NCI-H526 (cell line): ENCODE measurements around the gene NTM.
A peak's percentile ranks its signal among the peaks of the same experiment; 100 is the strongest.

ENCODE experiments used
- DNase-seq, 2 experiments: peaks; one replicate each; lab custom pipeline; 2025; lab: John Stamatoyannopoulos, UW

NTM gene

DNA sequence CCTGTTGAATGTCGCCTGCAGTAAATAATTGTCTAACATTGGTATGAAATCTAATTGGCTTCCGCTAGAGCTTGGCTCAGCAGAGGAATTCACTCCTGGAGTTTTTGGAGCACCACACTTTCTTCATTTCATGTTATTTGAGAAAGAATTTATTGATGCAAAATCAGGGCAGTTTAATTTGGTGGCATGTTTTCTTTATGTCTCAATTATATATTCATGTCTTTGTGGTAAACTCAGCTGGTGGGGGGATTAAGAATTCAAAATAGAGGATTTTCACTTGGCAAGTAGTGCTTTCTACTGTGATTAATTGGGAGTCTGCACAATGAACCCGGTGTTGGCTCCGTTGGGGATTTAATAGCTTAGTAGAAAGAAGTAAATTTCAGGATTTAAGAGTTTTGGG lies 784.4 kb downstream of the NTM start:
- no peak for DNase-seq

DNA sequence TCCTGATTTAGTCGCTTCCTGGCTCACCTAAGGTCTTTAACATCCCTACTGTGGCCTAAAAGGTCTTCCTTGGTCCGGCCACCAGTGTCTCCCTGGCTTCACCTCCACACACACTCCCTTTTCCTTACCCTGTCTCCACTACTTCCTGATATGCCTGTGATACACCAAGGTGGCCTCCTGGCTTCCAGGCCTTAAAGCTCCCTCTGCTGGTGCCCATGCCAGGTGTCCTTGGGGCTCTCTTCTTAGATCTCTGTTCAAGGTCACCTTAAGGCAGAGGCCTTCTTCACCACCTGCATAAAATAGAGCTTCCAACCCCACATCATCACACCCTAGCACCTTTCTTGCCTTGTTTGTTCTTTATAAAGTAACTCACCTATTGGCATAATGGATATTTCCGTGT lies 787.7 kb downstream of the NTM start:
- peak; percentile 34 to 73 for DNase-seq

DNA sequence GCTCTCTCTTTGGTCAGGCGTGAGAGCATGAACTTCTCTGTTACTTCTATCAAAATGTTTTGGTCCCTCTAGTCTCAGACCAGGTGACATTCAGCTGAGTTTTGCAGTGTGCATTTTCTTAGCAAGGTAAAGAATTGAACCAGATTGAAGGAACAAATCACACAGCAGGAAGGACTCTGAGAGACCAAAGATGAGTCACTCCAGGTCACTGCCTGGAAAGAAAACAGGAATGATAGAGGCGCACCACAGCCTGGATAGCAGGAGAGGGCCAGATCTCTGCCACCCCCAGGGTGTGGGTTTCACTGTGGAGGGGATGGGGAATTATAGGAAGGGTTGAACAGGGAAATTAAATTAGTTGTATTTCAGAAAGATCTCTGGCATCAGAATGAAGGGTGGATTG lies 788.3 kb downstream of the NTM start:
- no peak for DNase-seq

DNA sequence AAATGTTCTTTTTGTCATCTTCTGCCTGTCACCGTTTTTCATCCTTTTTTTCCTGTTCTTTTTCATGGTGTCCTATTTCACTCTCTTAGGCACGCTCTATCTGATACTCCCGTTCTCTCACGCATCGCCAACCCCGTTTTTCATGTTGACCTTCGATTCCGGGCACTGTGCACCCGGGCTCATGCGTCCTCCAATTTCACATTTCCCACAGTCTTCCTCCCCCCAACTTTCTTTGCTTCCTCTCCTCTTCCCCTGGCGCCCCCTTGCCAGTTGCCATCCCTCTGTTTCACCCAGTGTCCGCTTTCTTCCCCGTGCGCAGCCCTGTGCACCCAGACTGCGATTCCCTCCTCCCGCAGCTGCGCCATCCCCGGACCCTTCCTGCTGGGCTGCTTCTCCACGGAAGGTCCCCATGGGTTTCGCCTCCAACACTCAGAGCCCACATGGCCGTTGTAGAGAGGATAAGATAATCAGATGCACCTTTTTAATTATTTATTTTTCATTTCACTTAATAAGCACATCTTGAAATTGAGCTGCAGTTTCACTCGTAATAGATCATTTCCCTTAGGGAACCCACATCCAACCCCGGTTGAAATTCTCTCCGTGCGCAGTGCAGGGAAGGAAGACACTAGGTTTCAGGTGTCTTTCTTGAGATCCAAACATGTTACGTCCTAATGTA lies 791.1 kb downstream of the NTM start:
- DNase-seq: no peak

DNA sequence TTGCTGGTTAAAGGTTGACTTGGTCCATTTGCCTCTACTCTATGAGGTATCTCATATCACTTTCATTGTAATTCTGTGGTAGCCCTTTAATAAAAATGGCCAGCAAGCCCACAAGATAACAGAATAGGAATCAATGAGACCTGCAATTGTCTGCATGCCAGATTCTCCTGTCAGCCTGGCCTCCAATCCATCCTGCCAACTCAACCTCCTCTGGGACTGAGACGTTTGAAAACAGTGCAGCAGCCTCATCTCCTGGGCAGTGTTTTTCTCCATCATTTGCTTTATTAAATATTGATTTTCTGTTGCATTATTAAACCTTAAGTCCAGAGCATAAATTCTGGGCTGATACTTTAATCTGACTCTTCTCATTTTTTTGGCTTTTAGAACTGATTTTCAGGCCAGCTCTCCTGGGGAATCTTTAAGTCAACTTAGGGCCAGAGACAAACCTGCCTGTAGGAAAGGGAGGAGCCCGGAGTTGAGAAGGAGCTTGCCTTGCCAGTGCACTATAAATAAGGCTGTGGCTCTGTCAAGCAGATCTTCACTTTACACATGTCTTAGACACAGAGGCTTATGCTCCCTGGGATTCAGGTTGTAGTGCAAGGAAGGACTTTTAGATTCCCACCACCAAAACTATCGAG lies 798.0 kb downstream of the NTM start:
- no peak for DNase-seq

DNA sequence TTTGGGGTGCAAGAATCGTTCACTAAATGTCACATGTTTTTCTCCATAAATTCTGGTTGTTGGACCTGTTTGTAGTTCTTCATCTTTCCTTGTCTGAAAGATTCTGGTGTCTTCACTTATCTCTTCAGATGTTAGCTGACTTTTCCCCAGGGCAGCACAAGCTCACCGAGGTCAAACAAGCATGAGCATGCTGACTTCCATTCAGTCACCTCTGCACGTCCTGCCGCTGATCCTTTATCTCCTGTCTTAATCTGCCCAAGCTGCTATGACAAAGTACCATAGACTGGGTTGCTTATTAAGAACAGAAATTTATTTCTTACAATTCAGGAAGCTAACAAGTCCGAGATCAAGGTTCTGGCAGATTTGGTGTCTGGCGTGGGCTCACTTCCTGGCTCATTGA lies 800.6 kb downstream of the NTM start:
- no peak for DNase-seq

DNA sequence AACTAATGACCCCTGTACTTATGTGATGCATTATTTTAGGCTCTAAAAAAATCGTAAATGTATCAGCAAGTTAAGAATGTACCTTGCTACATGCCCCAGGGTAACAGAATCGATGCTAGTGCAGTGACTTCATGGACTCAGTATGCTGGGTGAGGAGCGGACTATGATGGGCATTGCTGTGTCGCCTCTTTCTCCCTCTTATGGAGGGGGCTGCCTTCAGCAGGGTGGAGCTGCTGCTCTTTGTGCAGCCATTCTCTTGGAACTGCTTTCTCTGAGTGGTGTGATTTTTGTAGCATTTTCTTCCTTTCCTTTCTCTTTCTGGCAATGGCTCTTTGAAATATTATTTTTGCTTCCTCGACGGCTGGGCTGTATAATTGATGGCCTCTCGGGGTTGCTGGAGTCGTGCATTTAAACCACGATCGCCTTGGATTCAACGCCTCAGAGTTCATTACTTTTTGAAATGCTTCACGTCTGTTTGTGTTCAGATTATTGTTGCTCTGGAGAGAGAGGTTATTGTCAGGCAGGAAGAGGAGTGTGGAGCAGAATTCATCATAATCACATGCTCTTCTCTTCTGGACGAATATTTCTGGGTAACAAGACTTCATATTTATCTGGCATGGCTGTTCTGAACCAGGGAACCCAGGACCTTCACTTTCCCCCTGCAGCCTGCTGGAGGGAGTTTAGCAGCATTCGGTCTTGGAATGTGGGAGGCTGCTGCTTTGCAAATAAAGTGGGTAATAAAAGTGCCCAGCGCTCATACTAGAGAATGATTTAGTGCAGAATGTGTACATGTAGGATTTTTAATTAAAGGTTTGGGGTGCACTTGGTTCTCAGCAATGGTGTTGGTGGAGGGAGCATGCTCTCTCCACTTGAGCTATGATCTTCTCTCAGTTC lies 804.2 kb downstream of the NTM start:
- no peak for DNase-seq

DNA sequence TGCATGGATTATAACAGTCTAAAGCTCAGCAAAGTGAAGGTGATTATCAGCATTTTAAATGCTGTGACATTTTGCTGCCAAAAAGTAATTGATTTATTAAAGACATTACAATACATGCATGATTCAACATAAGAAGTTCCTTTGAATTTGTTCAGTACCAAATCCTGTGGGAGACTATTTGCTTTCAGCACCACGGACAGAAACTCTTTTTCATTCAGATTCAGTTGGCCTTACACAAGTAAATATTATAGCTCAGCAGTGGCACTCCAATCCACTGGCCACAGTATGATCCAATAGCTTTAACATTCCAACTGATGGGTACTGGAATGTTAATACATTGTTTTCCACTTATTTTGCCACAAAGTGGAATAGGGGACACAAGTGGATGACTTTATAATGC lies 806.7 kb downstream of the NTM start:
- DNase-seq: no peak

DNA sequence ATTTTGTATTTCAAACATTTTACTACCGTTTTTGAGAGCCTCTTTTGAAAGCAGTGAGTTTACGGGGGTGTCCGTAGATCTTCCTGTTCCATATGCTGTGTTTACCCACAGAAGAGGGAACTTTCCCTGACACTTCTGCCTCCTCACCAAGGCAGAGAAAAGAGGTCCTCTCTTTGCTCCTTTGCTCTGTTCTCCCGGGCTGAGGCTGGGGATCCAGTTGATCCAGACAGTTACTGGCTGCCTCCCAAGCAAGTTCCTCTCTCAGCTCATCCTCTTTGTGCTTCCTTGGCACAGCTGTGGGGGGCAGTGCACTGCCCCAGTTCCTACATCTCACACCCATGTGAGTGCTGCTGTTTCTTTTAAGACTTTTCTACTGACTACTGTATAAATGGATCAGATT lies 813.7 kb downstream of the NTM start:
- no peak for DNase-seq

DNA sequence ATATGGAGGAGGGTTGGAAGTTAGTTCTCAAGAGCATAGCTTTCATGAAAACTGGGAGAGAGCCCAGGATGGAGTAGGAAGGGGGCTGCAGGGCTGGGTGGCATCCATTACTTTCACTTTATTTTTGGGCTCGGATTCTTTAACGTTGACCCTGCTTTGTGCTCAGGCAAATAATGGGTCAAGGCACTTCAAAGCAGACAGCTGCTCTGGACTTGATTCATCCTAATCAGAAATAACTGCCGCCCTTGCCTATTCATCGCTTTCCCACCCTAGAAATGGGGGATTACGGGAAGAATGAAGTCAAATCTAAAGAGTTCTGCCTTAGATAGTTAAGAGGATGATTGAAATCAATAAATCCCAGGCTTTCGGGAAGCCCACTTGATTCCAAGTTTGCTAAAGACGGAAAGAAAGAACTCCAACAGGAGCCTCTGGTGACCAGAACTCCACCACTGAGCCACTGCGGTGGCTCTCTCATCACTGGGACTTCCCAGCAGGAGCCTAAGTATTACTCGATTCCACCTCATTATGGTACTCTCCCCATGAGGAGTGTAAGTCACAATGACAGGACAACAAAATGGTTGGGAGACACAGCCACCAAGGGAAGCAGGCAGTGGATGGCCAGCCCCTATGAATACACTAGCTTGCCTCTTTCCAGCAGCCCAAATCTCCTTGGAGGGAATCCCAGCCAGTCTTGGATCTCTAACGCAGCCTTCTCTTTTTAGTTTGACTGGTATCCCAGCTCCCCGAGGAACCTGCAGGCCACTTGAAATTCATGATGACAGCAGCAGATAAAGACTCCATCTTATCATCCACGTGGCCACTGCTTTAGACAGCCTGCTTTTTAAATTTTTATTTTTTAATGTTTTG lies 815.5 kb downstream of the NTM start:
- no peak for DNase-seq

DNA sequence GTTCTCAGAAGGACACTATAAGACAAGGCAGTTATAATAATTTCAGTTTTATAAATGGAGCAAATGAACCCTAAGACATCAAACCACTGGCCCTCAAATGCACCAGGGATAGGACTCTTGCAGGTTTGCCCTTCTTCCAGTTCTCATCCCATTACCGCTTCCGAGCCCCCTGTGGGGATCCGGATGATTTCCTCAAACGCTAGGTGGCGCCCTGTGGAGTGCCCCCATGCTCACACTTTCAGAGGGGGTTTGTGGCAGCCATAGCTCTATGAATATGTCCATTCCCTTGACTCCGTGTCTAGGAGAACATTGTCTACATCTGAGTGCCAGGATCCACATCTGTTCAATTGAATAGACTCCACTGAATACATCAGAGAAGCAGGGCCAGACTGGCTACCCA lies 816.3 kb downstream of the NTM start:
- peak in 1 of 2 experiments; percentile 33 for DNase-seq

DNA sequence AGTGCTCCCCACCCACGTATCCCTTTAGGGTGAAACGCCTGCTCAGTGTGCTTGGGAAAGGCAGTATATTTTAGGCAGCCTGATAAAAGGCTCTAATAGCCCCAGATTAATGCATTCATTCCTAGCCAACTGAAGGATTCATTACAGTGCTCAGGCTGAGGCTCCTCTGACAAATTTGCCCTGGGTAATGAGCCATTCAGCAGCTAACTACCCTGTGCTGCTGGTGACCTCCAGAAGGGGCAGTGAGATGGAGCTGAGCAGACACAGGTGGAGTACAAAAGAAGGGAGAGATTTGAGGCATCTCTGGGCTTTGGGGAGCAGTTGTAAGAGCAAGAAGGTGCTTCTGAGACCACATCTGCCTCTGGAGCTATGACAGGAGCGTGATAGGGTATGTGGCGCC lies 817.0 kb downstream of the NTM start:
- no peak for DNase-seq

DNA sequence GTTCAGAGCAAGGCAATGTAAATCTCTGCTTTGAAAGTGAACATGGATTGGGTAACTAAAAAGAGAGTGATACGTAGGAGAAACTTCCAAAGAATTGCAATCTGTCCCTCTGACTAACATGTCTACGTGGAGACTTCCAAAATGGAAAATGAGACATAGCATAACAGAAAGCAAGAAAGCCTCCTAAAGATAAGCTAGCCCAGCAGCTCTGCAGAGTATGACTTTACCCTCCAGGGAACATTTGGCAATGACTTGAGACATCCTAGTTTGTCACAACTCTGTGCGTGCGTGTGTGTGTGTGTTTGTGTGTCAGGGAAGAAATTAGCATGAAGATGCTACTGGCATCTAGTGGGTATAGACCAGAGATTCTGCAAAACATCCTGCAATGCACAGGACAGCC lies 817.4 kb downstream of the NTM start:
- no peak for DNase-seq

DNA sequence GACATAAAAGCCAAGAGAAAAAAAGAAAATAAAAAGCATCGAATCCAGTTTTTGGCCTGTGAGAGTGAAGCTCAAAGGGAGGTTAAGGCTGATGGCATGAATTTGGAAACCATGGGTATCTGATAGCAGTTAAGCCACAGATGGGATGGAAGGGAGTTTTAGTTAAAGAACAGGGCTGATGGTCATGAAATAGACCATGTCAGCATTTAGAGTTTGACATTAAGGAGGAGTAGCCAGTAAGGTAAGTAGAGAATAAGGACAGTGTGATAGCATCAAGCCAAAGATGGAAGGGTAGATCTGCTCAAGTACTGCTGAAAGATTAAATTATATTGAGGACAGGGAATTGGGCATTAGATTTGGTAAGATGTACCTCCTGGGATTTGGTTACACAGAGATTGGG lies 826.5 kb downstream of the NTM start:
- DNase-seq: no peak

DNA sequence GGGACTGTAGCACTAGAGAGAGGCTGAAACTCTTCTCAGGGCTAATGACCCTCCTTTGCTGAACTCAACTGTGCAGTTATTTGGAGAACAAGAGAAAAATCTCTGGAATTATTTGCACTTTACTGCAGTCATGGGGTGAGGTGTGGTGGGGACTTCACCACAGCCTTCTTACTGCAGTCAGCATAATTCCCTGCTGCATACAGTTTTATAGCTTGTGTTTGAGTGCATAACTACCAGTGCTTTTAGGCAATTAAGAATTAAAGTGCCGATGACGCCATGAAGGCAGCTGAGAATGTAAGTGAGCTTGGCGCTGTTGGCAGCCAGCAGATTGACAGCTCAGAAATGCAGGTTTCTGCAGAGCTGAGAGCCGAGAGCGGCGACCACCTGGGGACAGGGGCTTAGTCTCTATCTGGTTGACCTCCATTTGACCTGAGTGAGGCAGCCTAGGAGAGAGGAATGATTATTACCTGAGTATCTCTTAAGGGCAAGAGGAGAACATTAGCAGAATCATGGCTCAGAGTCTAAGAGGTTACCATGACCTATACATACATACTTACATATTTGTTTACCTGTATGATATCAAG lies 830.0 kb downstream of the NTM start:
- DNase-seq: no peak

DNA sequence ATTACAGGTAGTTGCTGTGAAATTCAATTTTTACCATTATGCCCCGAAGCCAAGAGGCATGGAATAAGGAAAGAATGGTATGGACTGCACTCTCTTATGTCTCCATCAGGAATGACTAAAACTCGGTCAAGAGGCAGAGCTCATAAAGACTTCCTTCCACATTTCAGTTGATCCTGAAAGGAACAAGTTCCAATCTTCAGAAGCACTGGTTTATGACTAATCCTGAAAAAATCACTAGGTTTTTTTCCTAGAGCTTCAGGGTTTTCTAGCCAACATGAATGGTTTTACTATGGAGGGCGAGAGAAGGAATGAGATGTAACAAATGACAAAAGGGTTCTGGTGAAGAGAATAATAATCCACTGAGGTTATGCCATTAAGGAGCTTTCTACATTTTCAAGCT lies 832.2 kb downstream of the NTM start:
- no peak for DNase-seq

DNA sequence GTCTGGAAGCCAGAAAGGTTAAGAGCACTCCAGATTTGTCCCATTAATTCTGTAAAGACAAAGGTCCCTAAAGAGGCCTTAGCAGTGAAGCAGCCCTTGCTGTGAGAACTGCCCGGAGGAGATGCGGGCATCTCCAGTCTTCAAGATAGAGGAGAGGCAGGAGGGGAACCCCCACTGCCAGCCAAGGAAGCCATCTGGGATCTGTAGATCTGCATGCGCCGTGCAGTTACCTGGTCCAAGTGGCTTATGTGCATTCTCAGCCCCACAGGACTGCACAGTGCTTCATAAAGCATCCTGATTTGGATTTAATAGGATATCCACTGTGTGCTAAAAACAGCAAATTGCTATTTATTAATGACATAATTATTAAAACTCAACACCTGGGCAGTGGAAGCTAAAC lies 834.6 kb downstream of the NTM start:
- no peak for DNase-seq

DNA sequence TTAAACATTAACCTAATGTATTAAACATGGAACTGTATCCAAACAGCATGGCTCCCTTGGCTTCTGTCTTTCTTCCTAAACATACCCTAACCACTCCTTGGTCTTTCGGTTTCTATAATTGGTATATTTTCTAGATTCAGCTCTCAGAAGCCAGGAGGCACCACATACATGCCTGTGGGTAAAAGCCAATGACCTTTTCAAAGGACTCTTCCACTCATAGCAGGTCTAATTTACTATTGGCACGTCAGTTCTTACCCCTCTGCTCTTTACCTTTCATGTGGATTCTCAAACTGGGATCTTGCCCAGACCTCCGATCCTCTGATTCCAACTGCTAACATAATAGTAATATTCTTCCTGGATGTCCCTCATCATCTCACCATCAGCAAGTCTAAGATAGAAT lies 835.1 kb downstream of the NTM start:
- DNase-seq: no peak

DNA sequence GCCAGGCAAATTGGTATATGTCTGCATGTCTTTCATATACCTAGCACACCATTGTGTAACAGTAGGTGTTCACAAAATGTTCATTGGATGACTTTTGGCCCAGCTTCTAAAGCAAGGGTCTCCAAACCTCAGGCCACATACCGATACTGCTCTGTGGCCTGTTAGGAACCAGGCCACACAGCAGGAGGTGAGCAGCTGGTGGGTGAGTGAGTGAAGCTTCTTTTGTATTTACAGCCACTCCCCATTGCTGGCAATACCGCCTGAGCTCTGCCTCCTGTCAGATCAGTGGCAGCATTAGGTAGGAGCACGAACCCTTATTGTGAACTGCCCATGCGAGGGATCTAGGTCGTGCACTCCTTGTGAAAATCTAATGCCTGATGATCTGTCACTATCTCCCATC lies 836.6 kb downstream of the NTM start:
- no peak for DNase-seq

DNA sequence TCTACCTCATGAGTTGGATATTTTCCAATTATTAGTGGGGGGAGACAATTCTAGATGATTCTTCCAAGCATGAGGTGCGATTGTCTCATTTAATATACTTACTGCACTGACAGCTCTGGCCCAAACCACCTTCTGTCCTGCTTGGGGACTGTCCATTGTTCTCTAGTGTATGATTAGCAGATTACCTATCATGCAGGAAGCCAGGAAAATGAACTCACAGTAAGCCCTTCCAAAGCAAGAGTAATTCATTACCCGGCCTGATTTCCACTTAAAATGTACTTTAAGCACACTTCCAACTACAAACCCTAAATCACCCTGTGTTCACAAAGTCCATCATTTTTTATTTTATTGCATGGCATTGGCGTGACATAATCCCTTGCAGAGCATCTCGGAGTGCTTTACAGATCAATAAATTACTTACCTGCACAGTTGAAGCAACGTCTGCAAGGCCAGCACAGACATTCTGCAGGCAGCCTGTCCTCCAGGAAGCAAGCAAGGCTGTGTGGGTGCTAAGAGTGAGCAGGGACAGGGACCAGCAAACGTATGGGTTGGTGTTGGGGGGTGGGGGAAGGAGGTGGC lies 838.2 kb downstream of the NTM start:
- DNase-seq: no peak

DNA sequence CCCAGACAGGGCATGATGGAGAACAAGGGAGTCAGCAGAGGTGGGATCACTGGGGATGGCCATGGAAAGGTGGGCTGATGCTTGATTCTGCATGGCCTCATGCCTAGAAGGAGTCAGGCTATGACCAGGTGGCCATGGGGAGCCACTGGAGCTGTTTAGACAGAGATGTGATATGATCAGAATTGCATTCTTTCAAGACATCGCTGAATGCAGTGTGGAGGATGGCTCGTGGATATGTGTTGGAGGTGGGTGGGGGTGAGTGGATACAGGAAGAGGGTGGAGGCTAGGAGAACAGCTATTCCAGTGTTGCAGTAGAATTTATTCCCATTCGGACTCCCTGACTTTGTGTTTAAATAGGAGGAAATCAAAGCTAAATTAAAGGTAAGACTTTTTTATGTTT lies 841.1 kb downstream of the NTM start:
- DNase-seq: no peak
